ENCODE results near the gene PRIMA1. TPM values are rescaled to one million over a fixed set of nuclear protein-coding genes. Genes with fewer than 3 reads are reported as not detected.

The PRIMA1 gene
- total and polyA plus RNA-seq, 9 of the 15 experiments (the other 6 are each of a cell fraction or from before 2014, with no cell fraction given), result not detected

- Histone ChIP-seq H3K4me1 (replicated peaks in 1 of 2; ENCODE audit: control insufficient read depth in 2 of 2, insufficient read depth in 2 of 2, low read length in 2 of 2) (no peaks in the 10 kb centered on the region), H3K36me3 (ENCODE audit: control insufficient read depth, insufficient read depth, low read length) (no peaks in the 10 kb centered on the region), H3K9ac (ENCODE audit: insufficient read depth in 1 of 2, low read depth in 2 of 2, low read length in 2 of 2) (no peak overlapping the region), H3K4me3 (no peak overlapping the region), H2AFZ (ENCODE audit: low read depth, low read length) (no peak overlapping the region), H3K27me3 (ENCODE audit: control insufficient read depth in 2 of 2, insufficient read depth in 2 of 2, low read length in 2 of 2) (no peaks in the 10 kb centered on the region), H3K9me1 (ENCODE audit: control insufficient read depth, insufficient read depth, low read length) (no peaks in the 10 kb centered on the region), H4K20me1 (replicated peaks; ENCODE audit: control insufficient read depth, insufficient read depth, low read length) (no peaks in the 10 kb centered on the region), H3K9me3 (replicated peaks; ENCODE audit: control insufficient read depth, insufficient read depth, low read depth, low read length) (no peaks in the 10 kb centered on the region), H3K27ac (ENCODE audit: extremely low read depth, low read depth, low read length) (no peak overlapping the region), H3K79me2 (ENCODE audit: control insufficient read depth, insufficient read depth, low read length) (no peaks in the 10 kb centered on the region), H3K4me2 (ENCODE audit: insufficient read depth, low read length) (no peak overlapping the region)
- in situ Hi-C loops (cut with MboI), result no loop called here
- DNase-seq (ENCODE audit: extremely low read depth in 1 of 4, low spot score in 3 of 4), result no peak
- intact Hi-C loops (cut with micrococcal nuclease), result no loop called here
- ChIA-PET CTCF (ENCODE audit: low intra/inter-chr PET ratio) (no interaction called here), POLR2A (no interaction called here)
- no peak for ATAC-seq
- no peak for FAIRE-seq
- WGBS (ENCODE audit: insufficient coverage, low coverage, missing lambda C conversion rate), result 0% methylated on average over 2 of the region's 2 CpGs
- no TSS peak for BruUV-seq (replicated peaks)
- TF ChIP-seq ZNF77 (CRISPR knock-in tag; IDR thresholded peaks at IDR 0.05) (no peak), POLR2H (tag; IDR thresholded peaks at IDR 0.05; ENCODE audit: low read depth) (no peak), CEBPG (CRISPR knock-in tag; IDR thresholded peaks at IDR 0.05) (no peak), CEBPG (tag; conservative IDR thresholded peaks at IDR 0.05 in 1 of 2, IDR thresholded peaks at IDR 0.05 in 1 of 2) (peak; percentile 54 to 67; a peak in 3 of 4 replicates), ZC3H11A (IDR thresholded peaks at IDR 0.05; ENCODE audit: low read depth, low read length) (no peak), ESRRB (CRISPR knock-in tag; IDR thresholded peaks at IDR 0.05; ENCODE audit: borderline replicate concordance) (no peak), CEBPB (tag; IDR thresholded peaks at IDR 0.05) (peak; percentile 34; the same call in 1 of the 2 replicates)
Observed at GRCh38 chr14:93676416-93676958, 111.8 kb downstream of the PRIMA1 start.

- Histone ChIP-seq H3K4me1 (replicated peaks in 1 of 2; ENCODE audit: control insufficient read depth in 2 of 2, insufficient read depth in 2 of 2, low read length in 2 of 2) (no peaks in the 10 kb centered on the region), H4K20me1 (replicated peaks; ENCODE audit: control insufficient read depth, insufficient read depth, low read length) (no peaks in the 10 kb centered on the region), H3K9me3 (replicated peaks; ENCODE audit: control insufficient read depth, insufficient read depth, low read depth, low read length) (no peaks in the 10 kb centered on the region), H2AFZ (ENCODE audit: low read depth, low read length) (no peak overlapping the region), H3K4me3 (no peak overlapping the region), H3K4me2 (ENCODE audit: insufficient read depth, low read length) (no peak overlapping the region), H3K27me3 (ENCODE audit: control insufficient read depth in 2 of 2, insufficient read depth in 2 of 2, low read length in 2 of 2) (no peaks in the 10 kb centered on the region), H3K9me1 (ENCODE audit: control insufficient read depth, insufficient read depth, low read length) (no peaks in the 10 kb centered on the region), H3K27ac (ENCODE audit: extremely low read depth, low read depth, low read length) (no peak overlapping the region), H3K79me2 (ENCODE audit: control insufficient read depth, insufficient read depth, low read length) (no peaks in the 10 kb centered on the region), H3K9ac (ENCODE audit: insufficient read depth in 1 of 2, low read depth in 2 of 2, low read length in 2 of 2) (no peak overlapping the region), H3K36me3 (ENCODE audit: control insufficient read depth, insufficient read depth, low read length) (no peaks in the 10 kb centered on the region)
- DNase-seq (ENCODE audit: extremely low read depth in 1 of 4, low spot score in 3 of 4) (no peak), ATAC-seq (no peak), FAIRE-seq (no peak)
- ChIA-PET CTCF (ENCODE audit: low intra/inter-chr PET ratio) (no interaction called here), POLR2A (no interaction called here)
- in situ Hi-C loops (cut with MboI) (no loop called here), intact Hi-C loops (cut with micrococcal nuclease) (no loop called here)
- BruUV-seq (replicated peaks), result no TSS peak
- TF ChIP-seq, protein P1, sequence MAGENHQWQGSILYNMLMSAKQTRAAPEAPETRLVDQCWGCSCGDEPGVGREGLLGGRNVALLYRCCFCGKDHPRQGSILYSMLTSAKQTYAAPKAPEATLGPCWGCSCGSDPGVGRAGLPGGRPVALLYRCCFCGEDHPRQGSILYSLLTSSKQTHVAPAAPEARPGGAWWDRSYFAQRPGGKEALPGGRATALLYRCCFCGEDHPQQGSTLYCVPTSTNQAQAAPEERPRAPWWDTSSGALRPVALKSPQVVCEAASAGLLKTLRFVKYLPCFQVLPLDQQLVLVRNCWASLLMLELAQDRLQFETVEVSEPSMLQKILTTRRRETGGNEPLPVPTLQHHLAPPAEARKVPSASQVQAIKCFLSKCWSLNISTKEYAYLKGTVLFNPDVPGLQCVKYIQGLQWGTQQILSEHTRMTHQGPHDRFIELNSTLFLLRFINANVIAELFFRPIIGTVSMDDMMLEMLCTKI (IDR thresholded peaks at IDR 0.05; ENCODE audit: partially characterized antibody), result no peak
- TF ChIP-seq KLF10 (CRISPR knock-in tag; IDR thresholded peaks at IDR 0.05) (no peak), YY1 (IDR thresholded peaks at IDR 0.05; ENCODE audit: borderline replicate concordance in 1 of 3, control insufficient read depth in 1 of 3, extremely low read depth in 1 of 3, insufficient read depth in 3 of 3, insufficient read length in 1 of 3, insufficient replicate concordance in 2 of 3, low read depth in 1 of 3, low read length in 2 of 3) (no peak), SMARCA5 (IDR thresholded peaks at IDR 0.05) (no peak), SIN3B (IDR thresholded peaks at IDR 0.05; ENCODE audit: low read depth) (no peak), JUNB (CRISPR knock-in tag; conservative IDR thresholded peaks at IDR 0.05) (no peak), ATF3 (IDR thresholded peaks at IDR 0.05) (no peak), ATF3 (CRISPR knock-in tag; conservative IDR thresholded peaks at IDR 0.05) (no peak), NFE2L1 (tag; IDR thresholded peaks at IDR 0.05; ENCODE audit: borderline replicate concordance, low read depth) (no peak)
Observed at GRCh38 chr14:93675651-93676050, 112.6 kb downstream of the PRIMA1 start.
